ENCODE data around the gene RBM46.

DNA sequence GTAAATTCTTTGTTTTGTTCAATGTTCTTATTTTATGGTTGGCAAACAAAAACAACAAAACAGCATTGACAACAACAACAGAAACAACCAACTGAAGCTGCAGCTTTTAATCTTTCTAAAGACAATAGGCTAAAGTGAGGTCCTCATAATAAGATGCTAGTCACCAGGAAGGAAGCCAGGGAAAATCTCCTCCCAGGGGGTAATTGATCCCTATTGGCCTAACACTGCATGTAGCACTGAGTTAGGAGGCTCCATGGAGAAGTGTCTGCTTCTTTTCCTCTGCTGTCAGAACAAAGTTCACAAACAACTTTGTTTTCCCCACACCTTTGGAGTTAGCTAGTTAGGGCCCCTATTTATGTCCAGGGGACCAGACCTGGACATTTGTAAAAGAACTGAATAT, 42.0 kb upstream of the RBM46 start:
- TF ChIP-seq, protein P1, sequence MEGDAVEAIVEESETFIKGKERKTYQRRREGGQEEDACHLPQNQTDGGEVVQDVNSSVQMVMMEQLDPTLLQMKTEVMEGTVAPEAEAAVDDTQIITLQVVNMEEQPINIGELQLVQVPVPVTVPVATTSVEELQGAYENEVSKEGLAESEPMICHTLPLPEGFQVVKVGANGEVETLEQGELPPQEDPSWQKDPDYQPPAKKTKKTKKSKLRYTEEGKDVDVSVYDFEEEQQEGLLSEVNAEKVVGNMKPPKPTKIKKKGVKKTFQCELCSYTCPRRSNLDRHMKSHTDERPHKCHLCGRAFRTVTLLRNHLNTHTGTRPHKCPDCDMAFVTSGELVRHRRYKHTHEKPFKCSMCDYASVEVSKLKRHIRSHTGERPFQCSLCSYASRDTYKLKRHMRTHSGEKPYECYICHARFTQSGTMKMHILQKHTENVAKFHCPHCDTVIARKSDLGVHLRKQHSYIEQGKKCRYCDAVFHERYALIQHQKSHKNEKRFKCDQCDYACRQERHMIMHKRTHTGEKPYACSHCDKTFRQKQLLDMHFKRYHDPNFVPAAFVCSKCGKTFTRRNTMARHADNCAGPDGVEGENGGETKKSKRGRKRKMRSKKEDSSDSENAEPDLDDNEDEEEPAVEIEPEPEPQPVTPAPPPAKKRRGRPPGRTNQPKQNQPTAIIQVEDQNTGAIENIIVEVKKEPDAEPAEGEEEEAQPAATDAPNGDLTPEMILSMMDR (conservative IDR thresholded peaks at IDR 0.05): no peak
- no peak for TF ChIP-seq EZH2 (IDR thresholded peaks at IDR 0.05; ENCODE audit: low read depth)
